IMR-90 (cell line): Measurements from ENCODE around the gene EPC1.

Source experiments
- MAFK ChIP-seq: IDR thresholded peaks from 2 replicates; pipeline ENCODE4 v1.6.1; 2012; ENCODE audit warnings: low read depth, low read length, improper control_type of control experiment
- MXI1 ChIP-seq: IDR thresholded peaks from 2 replicates; pipeline ENCODE4 v1.6.1; 2012; ENCODE audit warnings: low read depth, mild to moderate bottlenecking, low read length, moderate library complexity, borderline replicate concordance
- POLR2A ChIP-seq: IDR thresholded peaks from 2 replicates; pipeline ENCODE4 v1.6.1; 2012; ENCODE audit warnings: mild to moderate bottlenecking, low read depth, low read length
- RAD21 ChIP-seq: IDR thresholded peaks from 2 replicates; pipeline ENCODE4 v1.6.1; 2012; ENCODE audit warnings: low read length, improper control_type of control experiment
- RCOR1 ChIP-seq: IDR thresholded peaks from 2 replicates; pipeline ENCODE4 v1.6.1; 2012; ENCODE audit warnings: mild to moderate bottlenecking, low read length, improper control_type of control experiment; ENCODE audit not compliant: insufficient replicate concordance
- TF ChIP-seq, protein P1 (sequence below): conservative IDR thresholded peaks from 2 replicates; pipeline ENCODE4 v1.5.1; 2012; ENCODE audit warnings: mild to moderate bottlenecking, low read depth, low read length, improper control_type of control experiment
- TF ChIP-seq, protein P2 (sequence below): fragments of 150-350 bp; IDR thresholded peaks from 2 replicates; pipeline ENCODE4 v1.6.1; 2016; ENCODE audit warnings: low read depth, mild to moderate bottlenecking, low read length, moderate library complexity, borderline replicate concordance

DNA sequence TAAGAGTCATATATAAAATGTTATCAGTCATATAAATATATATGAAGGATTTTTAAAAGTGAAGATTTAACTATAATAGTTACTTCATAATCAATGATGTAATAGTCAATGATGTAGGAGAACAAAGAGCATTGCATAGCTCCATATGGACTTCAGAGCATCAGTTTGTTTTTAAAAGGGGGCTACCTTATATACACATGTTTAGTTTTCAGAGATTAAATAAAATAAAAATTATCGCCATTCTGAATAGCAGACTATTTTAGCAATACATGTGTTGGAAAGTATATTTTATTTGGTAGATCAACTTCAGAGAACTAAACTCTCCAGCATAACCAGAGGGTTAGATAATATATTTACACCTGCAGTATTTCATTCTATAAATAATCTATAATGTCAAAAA lies 29.1 kb upstream of the EPC1 start:
- TF ChIP-seq POLR2A (no peak), RAD21 (no peak), MXI1 (no peak), RCOR1 (no peak), MAFK (no peak)
- TF ChIP-seq, protein P1, sequence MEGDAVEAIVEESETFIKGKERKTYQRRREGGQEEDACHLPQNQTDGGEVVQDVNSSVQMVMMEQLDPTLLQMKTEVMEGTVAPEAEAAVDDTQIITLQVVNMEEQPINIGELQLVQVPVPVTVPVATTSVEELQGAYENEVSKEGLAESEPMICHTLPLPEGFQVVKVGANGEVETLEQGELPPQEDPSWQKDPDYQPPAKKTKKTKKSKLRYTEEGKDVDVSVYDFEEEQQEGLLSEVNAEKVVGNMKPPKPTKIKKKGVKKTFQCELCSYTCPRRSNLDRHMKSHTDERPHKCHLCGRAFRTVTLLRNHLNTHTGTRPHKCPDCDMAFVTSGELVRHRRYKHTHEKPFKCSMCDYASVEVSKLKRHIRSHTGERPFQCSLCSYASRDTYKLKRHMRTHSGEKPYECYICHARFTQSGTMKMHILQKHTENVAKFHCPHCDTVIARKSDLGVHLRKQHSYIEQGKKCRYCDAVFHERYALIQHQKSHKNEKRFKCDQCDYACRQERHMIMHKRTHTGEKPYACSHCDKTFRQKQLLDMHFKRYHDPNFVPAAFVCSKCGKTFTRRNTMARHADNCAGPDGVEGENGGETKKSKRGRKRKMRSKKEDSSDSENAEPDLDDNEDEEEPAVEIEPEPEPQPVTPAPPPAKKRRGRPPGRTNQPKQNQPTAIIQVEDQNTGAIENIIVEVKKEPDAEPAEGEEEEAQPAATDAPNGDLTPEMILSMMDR = no peak
- TF ChIP-seq, protein P2, sequence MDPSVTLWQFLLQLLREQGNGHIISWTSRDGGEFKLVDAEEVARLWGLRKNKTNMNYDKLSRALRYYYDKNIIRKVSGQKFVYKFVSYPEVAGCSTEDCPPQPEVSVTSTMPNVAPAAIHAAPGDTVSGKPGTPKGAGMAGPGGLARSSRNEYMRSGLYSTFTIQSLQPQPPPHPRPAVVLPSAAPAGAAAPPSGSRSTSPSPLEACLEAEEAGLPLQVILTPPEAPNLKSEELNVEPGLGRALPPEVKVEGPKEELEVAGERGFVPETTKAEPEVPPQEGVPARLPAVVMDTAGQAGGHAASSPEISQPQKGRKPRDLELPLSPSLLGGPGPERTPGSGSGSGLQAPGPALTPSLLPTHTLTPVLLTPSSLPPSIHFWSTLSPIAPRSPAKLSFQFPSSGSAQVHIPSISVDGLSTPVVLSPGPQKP = no peak
